ENCODE measurements around the gene CCDC124.

DNA sequence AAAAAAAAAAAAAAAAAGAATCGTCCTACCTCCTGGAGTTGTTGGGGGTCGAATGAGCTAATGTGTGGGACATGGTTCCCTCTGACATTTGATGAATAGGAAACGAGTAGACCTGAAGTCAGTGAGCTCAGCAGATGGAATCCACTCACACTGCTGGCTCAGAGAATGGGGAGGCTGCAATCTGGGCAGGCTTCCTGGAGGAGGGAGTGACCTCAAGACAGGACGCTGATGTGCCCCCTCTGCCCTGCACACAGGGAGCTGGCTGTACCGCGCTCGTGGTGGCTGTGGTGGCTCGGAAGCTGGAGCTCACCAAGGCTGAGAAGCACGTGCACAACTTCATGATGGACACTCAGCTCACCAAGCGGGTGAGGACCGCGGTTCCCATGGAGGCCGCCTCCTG lies 55.3 kb downstream of the CCDC124 start:
- TF ChIP-seq, protein P1, sequence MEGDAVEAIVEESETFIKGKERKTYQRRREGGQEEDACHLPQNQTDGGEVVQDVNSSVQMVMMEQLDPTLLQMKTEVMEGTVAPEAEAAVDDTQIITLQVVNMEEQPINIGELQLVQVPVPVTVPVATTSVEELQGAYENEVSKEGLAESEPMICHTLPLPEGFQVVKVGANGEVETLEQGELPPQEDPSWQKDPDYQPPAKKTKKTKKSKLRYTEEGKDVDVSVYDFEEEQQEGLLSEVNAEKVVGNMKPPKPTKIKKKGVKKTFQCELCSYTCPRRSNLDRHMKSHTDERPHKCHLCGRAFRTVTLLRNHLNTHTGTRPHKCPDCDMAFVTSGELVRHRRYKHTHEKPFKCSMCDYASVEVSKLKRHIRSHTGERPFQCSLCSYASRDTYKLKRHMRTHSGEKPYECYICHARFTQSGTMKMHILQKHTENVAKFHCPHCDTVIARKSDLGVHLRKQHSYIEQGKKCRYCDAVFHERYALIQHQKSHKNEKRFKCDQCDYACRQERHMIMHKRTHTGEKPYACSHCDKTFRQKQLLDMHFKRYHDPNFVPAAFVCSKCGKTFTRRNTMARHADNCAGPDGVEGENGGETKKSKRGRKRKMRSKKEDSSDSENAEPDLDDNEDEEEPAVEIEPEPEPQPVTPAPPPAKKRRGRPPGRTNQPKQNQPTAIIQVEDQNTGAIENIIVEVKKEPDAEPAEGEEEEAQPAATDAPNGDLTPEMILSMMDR (optimal IDR thresholded peaks at IDR 0.05 in 1 of 3, IDR thresholded peaks at IDR 0.05 in 1 of 3, conservative IDR thresholded peaks at IDR 0.05 in 1 of 3; ENCODE audit: extremely low read depth in 1 of 3, insufficient read depth in 2 of 3, low read length in 3 of 3), result no peak
- no peak for TF ChIP-seq EZH2 (IDR thresholded peaks at IDR 0.05; ENCODE audit: low read length)
